Naive thymus-derived CD8-positive, alpha-beta T cell (primary cell): Measurements from ENCODE around the gene CAST. TPM values are rescaled to one million over a fixed set of nuclear protein-coding genes. Genes with fewer than 3 reads are reported as not detected.
"Not testable (repeated sequence)": the region's sequence is repeated elsewhere in the genome, so short reads cannot be mapped to it uniquely, and the experiment has no call there.

ENCODE experiments used
- ATAC-seq, 2 donors: fragments of 150-1000 bp; cut with Tn5 transposase in 1 of 2; sonication (Bioruptor Pico), chemical (Tn5 transposase) in 1 of 2; 1 replicate in 1 of 2; 2 replicates in 1 of 2; pipeline ENCODE4 v1.10.0; 2021; ENCODE audit warnings: mild to moderate bottlenecking in 2 of 2, moderate library complexity in 2 of 2
- POLR2A ChIA-PET: fragments of 350-600 bp; sonication (Branson Sonifier 250); formaldehyde crosslinking; loops from one replicate; lab custom pipeline; 2021; ENCODE audit warnings: antibody characterized with exemption; lab: Charles Lee
- DNase-seq, 10 donors: peaks; one replicate each; pipeline versions ENCODE4 v3.0.0 to v3.0.0-alpha.2; 2020 to 2022
- H3K27ac Mint-ChIP-seq, 10 donors: one replicate each; pipeline ENCODE4 v1.8.0; 2020 to 2022; ENCODE audit warnings: mild to moderate bottlenecking in 10 of 10, mixed read lengths in 10 of 10, moderate library complexity in 4 of 10, inconsistent platforms in 1 of 10
- H3K27me3 Mint-ChIP-seq, 5 donors: one replicate each; pipeline ENCODE4 v1.8.0; 2021 to 2022; ENCODE audit warnings: mixed read lengths in 5 of 5
- H3K36me3 Mint-ChIP-seq, 3 donors: one replicate each; pipeline ENCODE4 v1.8.0; 2020 to 2022; ENCODE audit warnings: mixed read lengths in 3 of 3, mild to moderate bottlenecking in 2 of 3, inconsistent platforms in 1 of 3
- H3K4me1 Mint-ChIP-seq, 4 donors: one replicate each; pipeline ENCODE4 v1.8.0; 2021 to 2022; ENCODE audit warnings: mixed read lengths in 4 of 4
- H3K4me3 Mint-ChIP-seq, 10 donors: one replicate each; pipeline ENCODE4 v1.8.0; 2020 to 2022; ENCODE audit warnings: mild to moderate bottlenecking in 10 of 10, mixed read lengths in 10 of 10, moderate library complexity in 6 of 10, inconsistent platforms in 1 of 10
- H3K9me3 Mint-ChIP-seq, 9 donors: one replicate each; pipeline ENCODE4 v1.8.0; 2020 to 2022; ENCODE audit warnings: mixed read lengths in 9 of 9, mild to moderate bottlenecking in 3 of 9, inconsistent platforms in 1 of 9, moderate library complexity in 1 of 9
- polyA plus RNA-seq, 3 donors: library from polyadenylated mRNA; unstranded; fragments of 300-500 nt; fragmentation: Illumina TruSeq; gene quantifications; one replicate each; pipeline ENCODE4 v1.2.3, GENCODE V29; 2021
- total RNA-seq, 8 experiments: library from RNA in 2 of 8; stranded (reverse) in 2 of 8; gene quantifications; one replicate each; pipeline ENCODE4 v1.2.3 and lab custom pipeline; 2021 to 2026

Gene CAST
- total and polyA plus RNA-seq, 5 experiments from 2014 or later = 29.9 to 115 (median 42.2) TPM

- ATAC-seq (no peak), DNase-seq (no peak)
- Mint-ChIP-seq H3K36me3 (peaks cover 5 to 88% (median 51%) of the 10 kb centered on the region in 3 donors), H3K4me1 (peaks cover 21 to 67% (median 52%) of the 10 kb centered on the region in 4 donors), H3K27ac (peak overlapping the region in 9 of 10 donors; percentile 7 to 83 (median 48)), H3K9me3 (no peaks in the 10 kb centered on the region), H3K4me3 (peak overlapping the region in 3 of 10 donors; percentile 5 to 37 (median 30)), H3K27me3 (no peaks in the 10 kb centered on the region)
- POLR2A ChIA-PET = interaction anchor here (3.5 kb wide), 1 partner anchor 11 kb away, joined by 19 read pairs; the partner anchor contains the start of gene ERAP1
These were observed 134.3 kb downstream of the CAST start for GRCh38 chr5:96796434-96796833.

DNA sequence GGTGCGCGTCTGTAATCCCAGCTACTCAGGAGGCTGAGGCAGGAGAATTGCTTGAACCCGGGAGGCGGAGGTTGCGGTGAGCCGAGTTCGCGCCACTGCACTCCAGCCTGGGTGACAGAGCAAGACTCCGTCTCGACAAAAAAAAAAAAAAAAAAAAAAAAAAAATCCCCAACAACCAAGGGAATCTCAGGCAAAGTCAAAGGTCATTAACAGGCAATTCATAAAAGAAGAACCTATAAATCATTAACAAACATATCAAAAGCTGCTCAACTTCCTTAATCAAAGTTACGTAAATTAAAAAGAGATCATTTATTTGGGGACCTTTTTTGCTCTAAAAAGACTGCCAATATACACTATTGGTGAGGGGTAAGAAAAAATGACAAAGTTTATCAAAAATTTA is 139.5 kb downstream of the CAST start:
- ATAC-seq, H3K9me3 Mint-ChIP-seq, H3K27me3 Mint-ChIP-seq, POLR2A ChIA-PET, DNase-seq: not testable (repeated sequence)
- Mint-ChIP-seq H3K4me1 (peaks cover 28 to 80% (median 70%) of the 10 kb centered on the region in 4 donors), H3K4me3 (peak overlapping the region in 4 of 10 donors; percentile 8 to 22 (median 14)), H3K27ac (peak overlapping the region in 3 of 10 donors; percentile 13 to 57 (median 15)), H3K36me3 (peaks cover 0 to 76% (median 40%) of the 10 kb centered on the region in 3 donors)

GRCh38 chr5:96807075-96807654 is 145.0 kb downstream of the CAST start:
- Mint-ChIP-seq H3K9me3 (peaks cover 0 to 4% (median 0%) of the 10 kb centered on the region in 9 donors), H3K4me1 (peaks cover 43 to 87% (median 83%) of the 10 kb centered on the region in 4 donors), H3K27ac (peak overlapping the region; percentile 98 to 100 (median 99)), H3K4me3 (peak overlapping the region; percentile 93 to 99 (median 96)), H3K27me3 (peaks cover 0 to 6% (median 0%) of the 10 kb centered on the region in 5 donors), H3K36me3 (peaks cover 0 to 27% (median 15%) of the 10 kb centered on the region in 3 donors)
- POLR2A ChIA-PET = interaction anchor here (0.5 to 7.5 kb wide), 24 partner anchors 9 to 355 kb away, joined by 3 to 221 read pairs (median 4); partner anchors contain the start of genes CAST, ERAP2 and LNPEP
- ATAC-seq = peak; percentile 6 to 21
- peak in 5 of 10 donors; percentile 7 to 53 (median 44) for DNase-seq

DNA sequence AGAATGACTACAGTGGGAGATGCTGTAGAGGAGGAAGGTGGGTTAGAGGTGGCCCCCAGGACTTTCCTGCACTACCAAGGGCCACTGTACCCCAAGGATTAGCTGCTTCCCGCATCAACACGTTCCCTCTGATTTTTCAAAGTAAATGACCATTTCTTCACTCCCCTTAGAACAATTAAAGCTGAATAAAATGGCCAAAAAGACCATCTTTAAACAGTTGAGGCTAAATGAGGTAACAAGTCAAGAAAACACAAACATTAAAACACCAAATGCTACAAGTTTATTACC is 146.3 kb downstream of the CAST start:
- H3K27ac Mint-ChIP-seq = peak overlapping the region; percentile 97 to 100 (median 99)
- peaks cover 0 to 15% (median 9%) of the 10 kb centered on the region in 3 donors for H3K36me3 Mint-ChIP-seq
- peak overlapping the region; percentile 89 to 99 (median 94) for H3K4me3 Mint-ChIP-seq
- peaks cover 0 to 4% (median 0%) of the 10 kb centered on the region in 9 donors for H3K9me3 Mint-ChIP-seq
- POLR2A ChIA-PET = interaction anchor here (0.7 to 7.5 kb wide), 27 partner anchors 10 to 1013 kb away, joined by 3 to 221 read pairs (median 5); partner anchors contain the start of genes CAST, ERAP2 and LNPEP
- ATAC-seq (no peak), DNase-seq (no peak)
- H3K4me1 Mint-ChIP-seq = peaks cover 36 to 82% (median 80%) of the 10 kb centered on the region in 4 donors
- H3K27me3 Mint-ChIP-seq = peaks cover 0 to 6% (median 0%) of the 10 kb centered on the region in 5 donors

DNA sequence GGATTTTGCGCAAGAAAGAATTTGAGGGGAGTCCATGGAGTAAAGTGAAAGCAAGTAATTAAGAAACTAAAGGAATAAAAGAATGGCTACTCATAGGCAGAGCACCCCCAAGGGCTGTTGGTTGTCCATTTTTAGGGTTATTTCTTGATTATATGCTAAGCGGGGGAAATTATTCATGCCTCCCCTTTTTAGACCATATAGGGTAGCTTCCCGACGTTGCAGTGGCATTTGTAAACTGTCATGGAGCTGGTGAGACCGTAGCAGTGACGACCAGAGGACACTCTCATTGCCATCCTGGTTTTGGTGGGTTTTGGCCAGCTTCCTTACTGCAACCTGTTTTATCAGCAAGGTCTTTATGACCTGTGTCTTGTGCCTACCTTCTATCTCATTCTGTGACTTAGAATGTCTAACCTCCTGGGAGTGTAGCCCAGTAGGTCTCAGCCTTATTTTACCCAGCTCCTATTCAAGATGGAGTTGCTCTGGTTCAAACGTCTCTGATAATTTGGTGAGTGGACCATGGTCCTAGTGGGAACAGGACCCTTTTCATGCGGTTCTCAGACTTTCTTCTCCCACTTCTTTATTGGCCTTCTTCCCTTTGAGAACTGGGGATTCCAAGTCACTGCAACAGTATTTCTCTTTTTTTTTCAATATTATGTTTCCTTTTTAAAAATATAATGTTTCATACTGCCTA is 146.8 kb downstream of the CAST start:
- no peak for ATAC-seq
- peaks cover 32 to 81% (median 76%) of the 10 kb centered on the region in 4 donors for H3K4me1 Mint-ChIP-seq
- no peak for DNase-seq

DNA sequence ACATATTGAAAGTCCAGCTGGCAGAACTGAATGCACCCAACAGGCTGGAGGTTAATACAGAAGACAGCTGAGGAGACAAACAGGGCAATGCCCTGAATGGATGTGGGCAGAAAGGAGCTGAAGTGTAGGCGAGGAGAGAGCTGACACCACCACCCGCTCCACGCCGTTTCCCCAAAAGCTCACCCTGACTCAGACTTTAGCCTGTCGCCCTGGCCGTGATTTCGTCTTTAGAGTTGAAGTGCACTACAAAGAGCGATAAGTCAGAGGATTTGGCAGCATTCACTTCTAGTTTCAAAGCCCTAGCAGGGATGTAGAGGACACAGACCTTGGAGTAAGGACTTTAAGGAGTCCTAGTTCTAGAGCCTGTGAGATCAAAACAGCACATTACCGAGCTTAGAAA is 147.7 kb downstream of the CAST start:
- no peak for ATAC-seq
- Mint-ChIP-seq H3K36me3 (peaks cover 0 to 3% (median 0%) of the 10 kb centered on the region in 3 donors), H3K4me1 (peaks cover 35 to 81% (median 77%) of the 10 kb centered on the region in 4 donors), H3K27me3 (peaks cover 0 to 6% (median 0%) of the 10 kb centered on the region in 5 donors), H3K9me3 (peaks cover 0 to 4% (median 0%) of the 10 kb centered on the region in 9 donors), H3K4me3 (peak overlapping the region; percentile 50 to 78 (median 66)), H3K27ac (peak overlapping the region; percentile 81 to 99 (median 92))
- POLR2A ChIA-PET = interaction anchor here (2.1 to 7.5 kb wide), 3 partner anchors 9 to 986 kb away, joined by 9 to 221 read pairs (median 47); partner anchors contain the start of gene LNPEP
- peak in 4 of 10 donors; percentile 8 to 13 (median 10) for DNase-seq

More for the DNA sequence above, 146.8 kb downstream of the CAST start:
- H3K27ac Mint-ChIP-seq = peak overlapping the region; percentile 97 to 100 (median 99)
- peaks cover 0 to 6% (median 0%) of the 10 kb centered on the region in 5 donors for H3K27me3 Mint-ChIP-seq
- POLR2A ChIA-PET = interaction anchor here (0.7 to 7.5 kb wide), 26 partner anchors 10 to 1013 kb away, joined by 3 to 221 read pairs (median 5); partner anchors contain the start of genes CAST, ERAP2 and LNPEP
- peaks cover 0 to 4% (median 0%) of the 10 kb centered on the region in 9 donors for H3K9me3 Mint-ChIP-seq
- peaks cover 0 to 10% (median 6%) of the 10 kb centered on the region in 3 donors for H3K36me3 Mint-ChIP-seq
- H3K4me3 Mint-ChIP-seq = peak overlapping the region; percentile 89 to 99 (median 94)

DNA sequence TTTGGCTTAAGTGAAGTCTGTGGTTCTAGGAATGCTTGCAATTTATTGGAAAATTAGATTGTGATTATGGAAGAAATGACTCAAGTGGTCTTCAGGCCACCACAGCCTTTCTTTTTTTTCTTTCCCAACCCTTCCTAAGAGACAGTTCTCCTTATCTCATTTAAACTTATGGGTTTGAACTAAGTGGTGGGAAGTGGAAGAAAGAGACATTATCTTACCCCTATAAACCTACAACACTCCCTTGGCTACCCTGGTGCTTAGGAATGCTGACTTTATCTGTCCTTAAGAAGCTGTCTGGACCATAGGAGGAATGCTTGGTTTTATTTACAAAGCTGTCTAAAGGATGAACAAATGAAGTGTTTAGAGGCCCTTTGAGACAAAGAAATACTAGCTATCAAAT is 150.7 kb downstream of the CAST start:
- Mint-ChIP-seq H3K27me3 (peaks cover 0 to 4% (median 0%) of the 10 kb centered on the region in 5 donors), H3K4me3 (no peak overlapping the region), H3K36me3 (peaks cover 0 to 2% (median 0%) of the 10 kb centered on the region in 3 donors), H3K27ac (peak overlapping the region in 3 of 10 donors; percentile 66 to 92 (median 78)), H3K9me3 (peaks cover 0 to 3% (median 0%) of the 10 kb centered on the region in 9 donors), H3K4me1 (peaks cover 41 to 88% (median 82%) of the 10 kb centered on the region in 4 donors)
- ATAC-seq (no peak), DNase-seq (no peak)
- POLR2A ChIA-PET = interaction anchor here (1.1 kb wide), 1 partner anchor 19 kb away, joined by 8 read pairs; no protein-coding TSS in a partner anchor

GRCh38 chr5:96814041-96814440 is 151.9 kb downstream of the CAST start:
- peak overlapping the region in 3 of 10 donors; percentile 26 to 52 (median 41) for H3K4me3 Mint-ChIP-seq
- no peaks in the 10 kb centered on the region for H3K27me3 Mint-ChIP-seq

DNA sequence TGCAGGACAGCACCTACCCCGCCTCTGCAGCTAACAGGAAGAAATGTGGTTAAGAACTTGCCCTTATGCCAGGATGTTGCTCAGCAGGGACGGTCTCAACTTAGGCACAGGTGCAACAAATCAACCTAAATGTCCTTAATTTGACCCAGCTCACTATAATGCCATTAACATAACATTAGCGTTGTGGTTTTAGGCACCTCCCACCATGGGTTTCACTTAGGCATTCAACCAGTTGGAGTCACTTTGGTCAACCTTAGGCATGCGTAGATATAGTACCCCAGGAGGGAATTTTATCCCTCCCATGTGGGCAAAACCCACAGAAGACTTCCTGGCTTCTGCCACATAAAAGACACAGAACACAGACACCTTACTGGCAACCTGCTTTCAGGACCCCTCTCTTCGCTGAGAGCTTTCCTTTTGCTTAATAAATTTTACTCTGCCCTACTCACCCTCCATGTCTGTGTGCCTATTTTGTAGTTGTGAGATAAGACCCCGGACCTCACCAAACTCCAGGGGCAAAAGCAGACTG is 154.3 kb downstream of the CAST start:
- ATAC-seq = peak; percentile 84 to 90
- Mint-ChIP-seq H3K27me3 (no peaks in the 10 kb centered on the region), H3K4me3 (peak overlapping the region; percentile 69 to 89 (median 82)), H3K36me3 (no peaks in the 10 kb centered on the region), H3K4me1 (peaks cover 36 to 86% (median 79%) of the 10 kb centered on the region in 4 donors), H3K9me3 (no peaks in the 10 kb centered on the region), H3K27ac (peak overlapping the region; percentile 82 to 96 (median 92))
- POLR2A ChIA-PET = interaction anchor here (0.9 to 7.9 kb wide), 7 partner anchors 9 to 108 kb away, joined by 3 to 221 read pairs (median 4); partner anchors contain the start of genes ERAP1 and ERAP2
- DNase-seq = peak in 9 of 10 donors; percentile 43 to 86 (median 76)

More at GRCh38 chr5:96814041-96814440, 151.9 kb downstream of the CAST start:
- POLR2A ChIA-PET = interaction anchor here (1.1 to 1.4 kb wide), 2 partner anchors 8 to 20 kb away, joined by 4 to 8 read pairs; no protein-coding TSS in a partner anchor
- Mint-ChIP-seq H3K9me3 (no peaks in the 10 kb centered on the region), H3K27ac (peak overlapping the region in 8 of 10 donors; percentile 12 to 94 (median 69)), H3K4me1 (peaks cover 36 to 87% (median 79%) of the 10 kb centered on the region in 4 donors), H3K36me3 (no peaks in the 10 kb centered on the region)
- DNase-seq (no peak), ATAC-seq (no peak)

DNA sequence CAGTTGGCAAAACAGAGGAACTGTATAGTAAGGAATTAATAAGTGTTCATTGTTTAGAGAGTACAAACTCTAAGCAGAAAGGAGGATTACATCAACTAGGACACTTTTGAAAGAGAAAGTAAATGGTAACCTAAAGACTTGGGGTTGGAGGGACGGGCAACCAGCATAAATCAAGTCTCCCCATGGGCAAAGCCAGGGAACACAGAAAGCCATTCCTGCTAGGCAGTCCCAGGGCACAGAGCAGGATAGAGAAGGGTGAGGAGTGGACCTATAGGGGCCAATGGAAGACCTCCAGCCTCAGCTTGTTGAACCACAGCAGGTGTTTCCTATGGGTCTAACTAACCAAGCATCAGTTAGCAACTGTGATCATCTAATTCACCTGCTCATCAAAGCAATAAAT is 154.8 kb downstream of the CAST start:
- no peaks in the 10 kb centered on the region for H3K27me3 Mint-ChIP-seq
- H3K4me1 Mint-ChIP-seq = peaks cover 37 to 86% (median 81%) of the 10 kb centered on the region in 4 donors
- POLR2A ChIA-PET = interaction anchor here (1.0 to 7.9 kb wide), 5 partner anchors 10 to 59 kb away, joined by 4 to 221 read pairs (median 4); partner anchors contain the start of genes ERAP1 and ERAP2
- no peaks in the 10 kb centered on the region for H3K36me3 Mint-ChIP-seq
- peak overlapping the region; percentile 69 to 89 (median 82) for H3K4me3 Mint-ChIP-seq
- ATAC-seq = peak; percentile 26 to 35
- no peaks in the 10 kb centered on the region for H3K9me3 Mint-ChIP-seq
- peak overlapping the region; percentile 82 to 96 (median 92) for H3K27ac Mint-ChIP-seq
- DNase-seq = no peak

GRCh38 chr5:96817506-96817905 is 155.3 kb downstream of the CAST start:
- no peaks in the 10 kb centered on the region for H3K9me3 Mint-ChIP-seq
- POLR2A ChIA-PET = interaction anchor here (1.0 to 7.9 kb wide), 2 partner anchors 10 to 48 kb away, joined by 4 to 221 read pairs; partner anchors contain the start of gene ERAP1
- no peaks in the 10 kb centered on the region for H3K36me3 Mint-ChIP-seq
- H3K27ac Mint-ChIP-seq = peak overlapping the region; percentile 82 to 96 (median 92)
- ATAC-seq (no peak), DNase-seq (no peak)
- H3K27me3 Mint-ChIP-seq = no peaks in the 10 kb centered on the region
- H3K4me1 Mint-ChIP-seq = peaks cover 39 to 86% (median 83%) of the 10 kb centered on the region in 4 donors
- H3K4me3 Mint-ChIP-seq = peak overlapping the region; percentile 69 to 89 (median 82)
